ENCODE data around the gene IQSEC1. TPM values are rescaled to one million over a fixed set of nuclear protein-coding genes. Genes with fewer than 3 reads are reported as not detected.
A peak's percentile ranks its signal among the peaks of the same experiment; 100 is the strongest.

The IQSEC1 gene
- total and polyA plus RNA-seq, 2 donors (not counting 1 experiment from before 2014, with no cell fraction given), result 96.7 to 222 TPM

DNA sequence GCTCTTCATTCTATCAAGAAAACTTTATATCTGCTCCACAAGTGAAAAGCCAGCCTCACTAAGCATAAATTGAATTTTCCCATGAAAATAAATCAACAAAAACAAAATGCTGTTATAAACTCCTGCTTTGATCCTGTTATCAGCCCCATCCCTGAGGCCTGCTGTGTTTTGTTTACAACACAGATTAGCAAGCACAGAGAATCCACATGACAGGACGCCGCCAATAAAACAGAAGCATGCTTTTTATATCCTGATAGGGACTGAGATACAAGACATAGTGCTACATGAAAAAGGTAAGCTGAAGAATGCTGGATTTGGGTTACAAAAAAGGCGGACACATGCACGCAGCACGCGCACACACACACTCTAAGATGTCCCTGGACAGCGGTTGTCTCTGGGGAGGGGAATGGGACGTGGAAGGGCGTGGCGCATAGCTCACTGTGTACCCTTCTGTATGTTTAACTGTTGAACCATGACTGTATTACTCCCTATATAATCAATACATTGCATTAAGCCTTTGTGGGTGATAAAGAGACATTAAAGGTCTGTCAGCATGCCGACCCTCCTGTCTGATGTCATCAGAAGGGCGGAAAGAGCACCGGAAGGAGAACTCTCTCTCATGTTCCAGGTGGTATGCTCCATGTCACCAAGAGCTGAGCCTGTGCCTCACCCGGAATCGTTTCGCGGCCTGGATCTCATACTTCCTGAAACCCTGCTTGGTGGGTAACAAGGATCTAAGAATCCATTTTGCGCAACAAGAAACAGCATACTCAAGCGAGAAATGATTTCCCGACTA, 93.9 kb downstream of the IQSEC1 start:
- no peak for ATAC-seq (ENCODE audit: low read depth)
- Histone ChIP-seq H3K36me3 (replicated peaks in 1 of 2; ENCODE audit: control extremely low read depth in 1 of 2, control insufficient read depth in 1 of 2, extremely low read depth in 1 of 2, insufficient read depth in 2 of 2, low read length in 1 of 2) (peaks cover 0 to 65% of the 10 kb centered on the region in 2 experiments), H3K9me3 (ENCODE audit: control extremely low read depth in 1 of 3, control insufficient read depth in 2 of 3, insufficient read depth in 1 of 3, low read length in 2 of 3) (no peaks in the 10 kb centered on the region), H3K79me2 (ENCODE audit: control insufficient read depth, insufficient read depth, low read length) (peaks cover 98% of the 10 kb centered on the region), H3K4me2 (replicated peaks; ENCODE audit: low read depth, low read length, poor library complexity, severe bottlenecking) (no peak overlapping the region), H3K4me1 (ENCODE audit: control insufficient read depth in 2 of 2, insufficient read depth in 2 of 2, low read length in 2 of 2) (peaks cover 42 to 53% of the 10 kb centered on the region in 2 donors), H3K9ac (ENCODE audit: low read length) (no peak overlapping the region), H3K4me3 (ENCODE audit: control extremely low read depth in 1 of 5, extremely low read depth in 1 of 5, insufficient read depth in 1 of 5, low read depth in 2 of 5, low read length in 4 of 5) (no peak overlapping the region), H4K20me1 (ENCODE audit: control insufficient read depth, insufficient read depth, low read length, poor library complexity, severe bottlenecking) (peaks cover 100% of the 10 kb centered on the region), H3K27me3 (replicated peaks in 1 of 4; ENCODE audit: control extremely low read depth in 1 of 4, control insufficient read depth in 3 of 4, insufficient read depth in 4 of 4, low read length in 3 of 4) (no peaks in the 10 kb centered on the region), H2AFZ (ENCODE audit: insufficient read depth, low read depth, low read length, poor library complexity, severe bottlenecking) (no peak overlapping the region), H3K27ac (ENCODE audit: low read length in 2 of 2) (no peak overlapping the region)
- ChIA-PET CTCF (interaction anchor here (1.0 kb wide), 1 partner anchor 21 kb away, joined by 3 read pairs; no protein-coding TSS in a partner anchor), POLR2A (no interaction called here)
- TF ChIP-seq EZH2 (IDR thresholded peaks at IDR 0.05; ENCODE audit: borderline replicate concordance, insufficient read depth, low read depth, low read length, poor library complexity, severe bottlenecking), result no peak
- TF ChIP-seq, protein P1, sequence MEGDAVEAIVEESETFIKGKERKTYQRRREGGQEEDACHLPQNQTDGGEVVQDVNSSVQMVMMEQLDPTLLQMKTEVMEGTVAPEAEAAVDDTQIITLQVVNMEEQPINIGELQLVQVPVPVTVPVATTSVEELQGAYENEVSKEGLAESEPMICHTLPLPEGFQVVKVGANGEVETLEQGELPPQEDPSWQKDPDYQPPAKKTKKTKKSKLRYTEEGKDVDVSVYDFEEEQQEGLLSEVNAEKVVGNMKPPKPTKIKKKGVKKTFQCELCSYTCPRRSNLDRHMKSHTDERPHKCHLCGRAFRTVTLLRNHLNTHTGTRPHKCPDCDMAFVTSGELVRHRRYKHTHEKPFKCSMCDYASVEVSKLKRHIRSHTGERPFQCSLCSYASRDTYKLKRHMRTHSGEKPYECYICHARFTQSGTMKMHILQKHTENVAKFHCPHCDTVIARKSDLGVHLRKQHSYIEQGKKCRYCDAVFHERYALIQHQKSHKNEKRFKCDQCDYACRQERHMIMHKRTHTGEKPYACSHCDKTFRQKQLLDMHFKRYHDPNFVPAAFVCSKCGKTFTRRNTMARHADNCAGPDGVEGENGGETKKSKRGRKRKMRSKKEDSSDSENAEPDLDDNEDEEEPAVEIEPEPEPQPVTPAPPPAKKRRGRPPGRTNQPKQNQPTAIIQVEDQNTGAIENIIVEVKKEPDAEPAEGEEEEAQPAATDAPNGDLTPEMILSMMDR (IDR thresholded peaks at IDR 0.05), result no peak
- Mint-ChIP-seq H3K4me3 (no peak overlapping the region), H3K27ac (peak overlapping the region; percentile 56), H3K9me3 (ENCODE audit: insufficient read depth) (no peaks in the 10 kb centered on the region), H3K4me1 (peaks cover 79% of the 10 kb centered on the region), H3K27me3 (no peaks in the 10 kb centered on the region)
- WGBS (ENCODE audit: insufficient coverage), result 96% methylated on average over 12 of the region's 20 CpGs
- no peak for DNase-seq
- intact Hi-C loops (cut with micrococcal nuclease), result no loop called here

DNA sequence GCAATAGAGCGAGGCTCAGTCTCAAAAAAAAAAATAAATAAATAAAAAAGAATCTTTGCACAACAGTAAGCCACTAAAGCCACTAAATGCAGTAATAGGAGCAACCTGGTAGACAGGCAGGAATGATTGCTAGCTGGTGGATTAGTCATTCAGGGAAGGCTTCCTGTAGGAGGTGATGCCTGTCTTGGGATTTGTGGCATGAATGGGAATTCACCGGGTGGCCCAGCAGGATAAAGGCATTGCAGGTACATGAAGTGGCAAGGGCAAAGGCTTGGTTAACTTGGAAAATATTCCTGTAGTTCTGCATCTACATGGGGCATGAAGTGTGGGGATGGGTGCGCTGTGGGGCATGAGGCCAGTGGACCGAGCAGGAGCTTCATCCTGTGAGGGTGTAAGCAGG, 94.5 kb downstream of the IQSEC1 start:
- DNase-seq (no peak), ATAC-seq (ENCODE audit: low read depth) (no peak)
- H3K9ac ChIP-seq (ENCODE audit: low read length), result no peak overlapping the region
- no peaks in the 10 kb centered on the region for H3K9me3 Mint-ChIP-seq (ENCODE audit: insufficient read depth)
- H3K4me3 ChIP-seq (ENCODE audit: control extremely low read depth in 1 of 5, extremely low read depth in 1 of 5, insufficient read depth in 1 of 5, low read depth in 2 of 5, low read length in 4 of 5), result no peak overlapping the region
- no peaks in the 10 kb centered on the region for H3K27me3 Mint-ChIP-seq
- H3K9me3 ChIP-seq (ENCODE audit: control extremely low read depth in 1 of 3, control insufficient read depth in 2 of 3, insufficient read depth in 1 of 3, low read length in 2 of 3), result no peaks in the 10 kb centered on the region
- H4K20me1 ChIP-seq (ENCODE audit: control insufficient read depth, insufficient read depth, low read length, poor library complexity, severe bottlenecking), result peaks cover 100% of the 10 kb centered on the region
- H3K4me3 Mint-ChIP-seq, result no peak overlapping the region
- intact Hi-C loops (cut with micrococcal nuclease), result no loop called here
- no peak for TF ChIP-seq EZH2 (IDR thresholded peaks at IDR 0.05; ENCODE audit: borderline replicate concordance, insufficient read depth, low read depth, low read length, poor library complexity, severe bottlenecking)
- TF ChIP-seq, protein P1 (IDR thresholded peaks at IDR 0.05), result no peak
- ChIA-PET CTCF (interaction anchor here (1.4 kb wide), 1 partner anchor 11 kb away, joined by 4 read pairs; no protein-coding TSS in a partner anchor), POLR2A (no interaction called here)
- no peaks in the 10 kb centered on the region for H3K27me3 ChIP-seq (replicated peaks in 1 of 4; ENCODE audit: control extremely low read depth in 1 of 4, control insufficient read depth in 3 of 4, insufficient read depth in 4 of 4, low read length in 3 of 4)
- H3K4me1 ChIP-seq (ENCODE audit: control insufficient read depth in 2 of 2, insufficient read depth in 2 of 2, low read length in 2 of 2), result peaks cover 42 to 53% of the 10 kb centered on the region in 2 donors
- H3K4me2 ChIP-seq (replicated peaks; ENCODE audit: low read depth, low read length, poor library complexity, severe bottlenecking), result no peak overlapping the region
- peak overlapping the region; percentile 37 for H3K27ac Mint-ChIP-seq
- 100% methylated on average over 1 of the region's 4 CpGs for WGBS (ENCODE audit: insufficient coverage)
- peaks cover 98% of the 10 kb centered on the region for H3K79me2 ChIP-seq (ENCODE audit: control insufficient read depth, insufficient read depth, low read length)
- peaks cover 79% of the 10 kb centered on the region for H3K4me1 Mint-ChIP-seq
- no peak overlapping the region for H2AFZ ChIP-seq (ENCODE audit: insufficient read depth, low read depth, low read length, poor library complexity, severe bottlenecking)
- H3K27ac ChIP-seq (ENCODE audit: low read length in 2 of 2), result no peak overlapping the region
- H3K36me3 ChIP-seq (replicated peaks in 1 of 2; ENCODE audit: control extremely low read depth in 1 of 2, control insufficient read depth in 1 of 2, extremely low read depth in 1 of 2, insufficient read depth in 2 of 2, low read length in 1 of 2), result peaks cover 0 to 61% of the 10 kb centered on the region in 2 experiments
